RWPE1 (cell line): Measurements from ENCODE around the gene EFHC1.

ENCODE experiments used
- CTCF ChIA-PET: fragments of 350-600 bp; sonication (Branson Sonifier 250); formaldehyde crosslinking; extraction: SDS; loops from one replicate; lab custom pipeline; 2021; lab: Yijun Ruan, JAX
- POLR2A ChIA-PET: fragments of 400-600 bp; formaldehyde crosslinking; extraction: SDS; loops from one replicate; lab custom pipeline; 2020; ENCODE audit warnings: antibody characterized with exemption; ENCODE audit not compliant: low non-redundant PET; lab: Yijun Ruan, JAX
- DNase-seq: peaks from one replicate; pipeline ENCODE4 v3.0.0; 2012; ENCODE audit warnings: low spot score
- H3K27ac ChIP-seq: fragments of 450-650 bp; 2 replicates; pipeline ENCODE4 v1.5.1; 2017
- CTCF ChIP-seq: fragments of 450-650 bp; conservative IDR thresholded peaks from 2 replicates; pipeline ENCODE4 v1.5.1; 2017; ENCODE audit warnings: low read depth, mild to moderate bottlenecking

The EFHC1 gene

GRCh38 chr6:52543262-52543661, 123.1 kb downstream of the EFHC1 start:
- POLR2A ChIA-PET: no interaction called here
- CTCF ChIA-PET: interaction anchor here (0.5 kb wide), 1 partner anchor 187 kb away, joined by 3 read pairs; no protein-coding TSS in a partner anchor
- DNase-seq: no peak

GRCh38 chr6:52543729-52544601, 123.8 kb downstream of the EFHC1 start:
- no peak for TF ChIP-seq CTCF
- ChIA-PET CTCF (interaction anchor here (0.5 kb wide), 1 partner anchor 186 kb away, joined by 3 read pairs; no protein-coding TSS in a partner anchor), POLR2A (no interaction called here)
- DNase-seq: no peak
- H3K27ac ChIP-seq: peak overlapping the region; percentile 75

More at GRCh38 chr6:52543262-52543661, 123.1 kb downstream of the EFHC1 start:
- TF ChIP-seq CTCF: no peak
- H3K27ac ChIP-seq: no peak overlapping the region

GRCh38 chr6:52544602-52545405, 124.7 kb downstream of the EFHC1 start:
- no peak for TF ChIP-seq CTCF
- CTCF ChIA-PET: no interaction called here
- peak overlapping the region; percentile 75 for H3K27ac ChIP-seq
- DNase-seq: no peak
- POLR2A ChIA-PET: no interaction called here

GRCh38 chr6:52545406-52546119, 125.4 kb downstream of the EFHC1 start:
- CTCF ChIA-PET: no interaction called here
- H3K27ac ChIP-seq: peak overlapping the region; percentile 40
- DNase-seq: no peak
- no peak for TF ChIP-seq CTCF
- POLR2A ChIA-PET: no interaction called here

GRCh38 chr6:52546192-52546591, 126.0 kb downstream of the EFHC1 start:
- no peak for TF ChIP-seq CTCF
- ChIA-PET POLR2A (no interaction called here), CTCF (no interaction called here)
- H3K27ac ChIP-seq: peak overlapping the region; percentile 40
- DNase-seq: no peak

GRCh38 chr6:52546678-52547077, 126.5 kb downstream of the EFHC1 start:
- CTCF ChIA-PET: interaction anchor here (0.5 kb wide), 1 partner anchor 108 kb away, joined by 3 read pairs; no protein-coding TSS in a partner anchor
- no peak for DNase-seq

More at GRCh38 chr6:52546678-52547077, 126.5 kb downstream of the EFHC1 start:
- H3K27ac ChIP-seq: peak overlapping the region; percentile 40; the same call in 1 of the 2 replicates
- POLR2A ChIA-PET: no interaction called here
- no peak for TF ChIP-seq CTCF
